SKM-1 treated with dmso at 0.1 percent for 144 hours (cell line): ENCODE results near the gene ACADS.

Experiments
- DNase-seq: peaks from one replicate; lab custom pipeline; 2025; ENCODE audit not compliant: unreplicated experiment; lab: John Stamatoyannopoulos, UW

Gene ACADS

GRCh38 chr12:120754792-120755191, 29.2 kb downstream of the ACADS start:
- DNase-seq = no peak

GRCh38 chr12:120755269-120755668, 29.6 kb downstream of the ACADS start:
- no peak for DNase-seq

GRCh38 chr12:120757226-120757742, 31.7 kb downstream of the ACADS start:
- no peak for DNase-seq

GRCh38 chr12:120757949-120758348, 32.3 kb downstream of the ACADS start:
- no peak for DNase-seq

- no peak for DNase-seq
Observed at GRCh38 chr12:120758798-120759590, 33.4 kb downstream of the ACADS start.

- peak; percentile 2 for DNase-seq
Observed at GRCh38 chr12:120759591-120760348, 34.1 kb downstream of the ACADS start.

GRCh38 chr12:120760349-120761254, 35.0 kb downstream of the ACADS start:
- DNase-seq = no peak

GRCh38 chr12:120761519-120761934, 35.9 kb downstream of the ACADS start:
- no peak for DNase-seq

- no peak for DNase-seq
Observed at GRCh38 chr12:120762086-120762485, 36.5 kb downstream of the ACADS start.

- DNase-seq = no peak
Observed at GRCh38 chr12:120763250-120763649, 37.6 kb downstream of the ACADS start.

GRCh38 chr12:120764816-120765215, 39.2 kb downstream of the ACADS start:
- no peak for DNase-seq

- no peak for DNase-seq
Observed at GRCh38 chr12:120766566-120766965, 40.9 kb downstream of the ACADS start.

GRCh38 chr12:120767071-120768024, 41.7 kb downstream of the ACADS start:
- no peak for DNase-seq

GRCh38 chr12:120771097-120771496, 45.5 kb downstream of the ACADS start:
- no peak for DNase-seq

- no peak for DNase-seq
Observed at GRCh38 chr12:120774169-120774916, 48.7 kb downstream of the ACADS start.

GRCh38 chr12:120775862-120776552, 50.4 kb downstream of the ACADS start:
- DNase-seq = no peak

GRCh38 chr12:120783197-120783596, 57.6 kb downstream of the ACADS start:
- DNase-seq = no peak

- DNase-seq = no peak
Observed at GRCh38 chr12:120784804-120785203, 59.2 kb downstream of the ACADS start.

- no peak for DNase-seq
Observed at GRCh38 chr12:120787889-120788288, 62.3 kb downstream of the ACADS start.
